Activated T-cell treated with anti-CD3 and anti-CD28 coated beads for 24 hours (primary cell): ENCODE measurements around the gene SHISA6.

Experiments
- DNase-seq: peaks from one replicate; pipeline ENCODE4 v3.0.0-alpha.2; 2020; ENCODE audit warnings: low read depth

Gene SHISA6

DNA sequence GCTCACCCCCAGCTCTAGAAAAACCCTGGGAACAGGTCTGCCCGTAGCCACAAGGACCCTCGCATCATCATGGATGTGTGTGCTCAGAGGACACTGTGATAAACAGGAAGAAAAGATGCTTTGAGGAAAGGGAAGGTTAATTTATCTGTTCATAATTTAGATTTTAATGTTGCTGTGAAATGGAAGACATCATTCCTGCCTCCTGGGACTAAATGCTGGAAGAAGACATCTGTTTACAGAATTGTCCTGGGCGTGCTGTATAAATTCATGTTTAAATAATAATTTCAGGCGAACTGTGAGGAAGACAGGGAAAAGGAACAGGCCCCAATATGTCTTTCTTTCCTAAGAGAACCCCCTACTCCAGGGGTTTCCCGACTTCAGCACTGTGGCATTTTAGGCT, 112.6 kb downstream of the SHISA6 start:
- no peak for DNase-seq

DNA sequence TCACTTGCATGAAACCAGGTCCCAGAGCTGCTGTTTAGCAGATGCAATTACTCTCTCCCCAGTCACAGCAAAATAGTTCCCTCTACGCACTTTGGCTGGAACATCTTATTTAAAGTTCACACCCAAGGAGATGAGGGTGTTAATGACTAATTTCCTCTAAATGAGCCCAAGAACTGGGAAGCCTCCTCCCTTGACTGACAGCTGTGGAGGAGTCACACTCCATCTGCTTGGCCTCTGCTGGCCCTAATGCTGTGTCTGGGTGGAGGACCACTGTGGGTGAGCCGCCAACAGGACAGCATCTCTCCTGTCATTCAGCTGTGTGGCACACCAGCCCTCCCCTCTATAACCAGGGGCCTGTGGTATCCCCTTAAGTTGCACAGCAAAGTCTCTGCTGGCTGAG, 115.4 kb downstream of the SHISA6 start:
- DNase-seq: no peak

GRCh38 chr17:11363565-11364117, 122.6 kb downstream of the SHISA6 start:
- no peak for DNase-seq

DNA sequence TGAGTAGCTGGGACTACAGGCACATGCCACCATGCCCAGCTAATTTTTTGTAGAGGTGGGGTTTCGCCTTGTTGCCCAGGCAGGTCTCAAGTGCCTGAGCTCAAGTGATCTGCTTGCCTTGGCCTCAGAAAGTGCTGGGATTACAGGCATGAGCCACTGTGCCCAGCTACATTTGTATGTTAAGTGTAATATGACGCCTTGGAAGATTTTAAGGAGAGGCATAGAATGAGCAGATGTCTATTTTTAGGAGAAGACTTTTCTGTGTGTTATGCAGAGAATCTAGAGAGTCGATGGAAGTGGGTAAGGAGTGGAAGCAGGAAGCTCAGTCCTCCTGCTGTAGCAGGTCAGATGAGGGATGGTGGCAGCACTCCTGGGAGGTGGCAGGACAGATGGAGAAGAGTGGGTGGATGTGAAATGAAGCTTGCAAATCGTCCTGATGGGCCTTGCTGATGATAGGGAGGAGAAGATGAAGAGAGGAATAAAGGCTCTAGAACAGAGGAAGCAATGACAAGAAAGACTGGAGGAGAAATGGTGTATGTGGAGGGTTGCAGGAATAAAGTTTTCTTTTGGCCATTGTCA, 125.3 kb downstream of the SHISA6 start:
- no peak for DNase-seq

- DNase-seq: no peak
These were observed 128.6 kb downstream of the SHISA6 start for GRCh38 chr17:11369575-11369974.

DNA sequence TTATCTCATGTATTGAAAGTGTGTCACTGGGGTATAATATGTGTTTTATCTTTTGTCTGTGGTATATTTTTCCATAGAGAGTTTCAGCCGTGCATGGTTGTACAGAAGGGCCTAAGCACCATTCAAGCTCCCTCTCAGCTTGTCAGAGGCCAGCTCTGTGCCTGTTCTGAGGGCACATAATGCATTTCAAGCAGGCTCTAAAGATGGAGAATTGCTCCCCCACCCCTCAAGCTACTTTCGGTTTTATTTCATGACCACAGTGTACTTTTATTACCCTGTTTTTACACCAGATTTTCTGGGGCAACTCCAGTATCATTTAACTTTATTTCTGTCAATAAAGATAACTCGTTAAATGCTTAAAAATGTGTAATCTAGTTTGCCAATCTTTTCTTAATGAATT, 131.7 kb downstream of the SHISA6 start:
- DNase-seq: no peak

- DNase-seq: no peak
These were observed 137.5 kb downstream of the SHISA6 start for GRCh38 chr17:11378506-11378905.

GRCh38 chr17:11380761-11381160, 139.7 kb downstream of the SHISA6 start:
- DNase-seq: no peak

GRCh38 chr17:11383157-11383556, 142.1 kb downstream of the SHISA6 start:
- DNase-seq: no peak

GRCh38 chr17:11384131-11384530, 143.1 kb downstream of the SHISA6 start:
- DNase-seq: no peak

GRCh38 chr17:11387610-11388009, 146.6 kb downstream of the SHISA6 start:
- no peak for DNase-seq

GRCh38 chr17:11388054-11388453, 147.0 kb downstream of the SHISA6 start:
- no peak for DNase-seq

DNA sequence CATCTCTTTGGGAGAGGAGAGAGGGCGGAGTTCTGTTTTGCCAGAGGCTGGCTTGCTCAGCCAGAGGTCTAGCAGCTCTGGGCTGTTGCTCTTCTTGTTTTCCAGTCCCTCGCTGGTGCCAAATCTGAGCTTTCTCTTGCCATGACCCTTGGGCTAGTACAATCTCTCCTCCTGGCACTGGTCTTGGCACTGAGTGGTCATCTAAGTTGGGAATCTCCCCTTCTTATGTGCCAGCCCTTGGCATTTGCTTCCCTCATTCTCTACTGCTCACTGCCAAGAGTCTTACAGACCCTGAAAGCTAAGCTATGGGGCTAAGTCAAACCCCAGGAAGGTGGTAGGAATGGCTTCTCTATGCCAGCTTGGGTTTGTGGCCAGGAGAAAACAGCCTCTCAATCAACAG, 148.6 kb downstream of the SHISA6 start:
- no peak for DNase-seq

GRCh38 chr17:11391134-11391533, 150.1 kb downstream of the SHISA6 start:
- DNase-seq: no peak

- DNase-seq: no peak
These were observed 163.6 kb downstream of the SHISA6 start for GRCh38 chr17:11404431-11405276.

- DNase-seq: no peak
These were observed 165.7 kb downstream of the SHISA6 start for GRCh38 chr17:11406716-11407115.

GRCh38 chr17:11412654-11413053, 171.6 kb downstream of the SHISA6 start:
- no peak for DNase-seq

DNA sequence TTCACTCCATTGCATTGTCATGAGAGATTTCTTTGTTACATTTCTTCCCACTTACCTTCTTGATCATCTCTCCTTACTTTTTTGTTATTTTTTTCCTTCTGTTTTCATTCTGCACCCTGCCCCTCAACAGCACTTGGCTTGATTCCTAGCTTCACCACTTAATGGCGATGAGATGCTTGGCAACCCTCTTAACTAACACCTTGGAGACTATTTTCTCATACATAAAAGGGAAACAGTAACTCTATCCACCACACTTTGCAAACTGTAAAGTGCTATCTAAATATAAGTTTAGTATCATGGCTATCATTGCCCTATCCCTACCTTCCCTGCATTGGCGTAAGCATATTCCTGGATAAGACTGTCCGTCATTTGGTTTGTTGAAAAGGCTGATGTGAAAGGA, 177.3 kb downstream of the SHISA6 start:
- DNase-seq: no peak

DNA sequence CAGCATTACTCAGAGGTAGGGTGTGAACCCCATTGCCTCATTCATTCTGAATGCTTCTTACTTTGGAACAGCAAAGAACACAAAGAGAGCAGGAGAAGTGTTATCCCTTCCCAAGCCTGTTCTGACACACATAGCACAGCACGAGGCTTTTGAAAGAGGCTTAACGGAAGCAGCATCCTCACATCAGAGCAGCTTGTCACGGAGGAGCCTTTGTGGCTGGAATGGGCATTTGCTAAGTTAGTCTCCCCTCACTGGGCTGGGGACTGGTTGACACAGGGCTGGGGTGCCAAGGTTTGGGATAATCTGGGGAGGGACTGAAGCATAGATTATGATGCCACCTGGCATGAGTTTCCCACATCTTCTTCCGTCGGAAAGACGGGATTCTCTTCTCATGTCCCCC, 189.7 kb downstream of the SHISA6 start:
- no peak for DNase-seq

GRCh38 chr17:11438673-11439072, 197.7 kb downstream of the SHISA6 start:
- no peak for DNase-seq

DNA sequence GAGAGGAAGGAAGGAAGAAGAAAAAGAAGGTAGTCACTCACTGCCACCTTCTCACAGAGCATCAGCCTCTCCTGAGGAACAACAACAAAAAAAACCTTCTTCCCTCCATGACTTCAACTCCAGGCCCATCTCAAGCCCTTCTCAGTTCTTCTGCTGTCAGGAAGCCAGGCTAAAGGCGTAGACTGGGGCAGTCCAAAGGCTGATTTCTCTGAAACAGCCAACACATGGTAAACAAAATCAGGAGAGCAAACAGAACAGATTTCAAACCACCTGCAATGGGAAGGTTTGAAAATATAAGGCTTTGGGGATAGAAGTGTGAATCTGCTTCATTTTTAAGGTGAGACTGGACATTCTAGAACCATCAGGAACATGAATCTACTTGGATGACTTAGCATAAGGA, 200.0 kb downstream of the SHISA6 start:
- no peak for DNase-seq

DNA sequence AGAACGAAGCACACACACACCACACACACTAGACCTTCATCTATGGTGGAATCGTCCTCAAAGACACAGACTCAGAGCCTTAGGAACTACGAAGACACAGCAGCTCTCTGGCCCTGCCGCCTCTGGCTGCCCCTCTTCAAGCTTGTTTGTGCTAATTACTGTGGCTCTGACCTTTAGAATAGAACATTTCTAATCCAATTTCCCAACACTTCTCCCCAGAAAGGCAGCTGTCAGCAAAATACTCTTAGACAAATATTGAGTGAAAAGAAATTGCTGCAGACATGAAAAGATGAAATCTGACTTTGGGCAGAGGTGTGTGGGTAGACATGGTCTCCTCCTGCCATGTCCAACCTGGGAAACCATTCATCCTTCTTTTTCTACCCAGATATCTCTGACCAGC, 205.3 kb downstream of the SHISA6 start:
- no peak for DNase-seq

- no peak for DNase-seq
These were observed 213.1 kb downstream of the SHISA6 start for GRCh38 chr17:11454096-11454495.

DNA sequence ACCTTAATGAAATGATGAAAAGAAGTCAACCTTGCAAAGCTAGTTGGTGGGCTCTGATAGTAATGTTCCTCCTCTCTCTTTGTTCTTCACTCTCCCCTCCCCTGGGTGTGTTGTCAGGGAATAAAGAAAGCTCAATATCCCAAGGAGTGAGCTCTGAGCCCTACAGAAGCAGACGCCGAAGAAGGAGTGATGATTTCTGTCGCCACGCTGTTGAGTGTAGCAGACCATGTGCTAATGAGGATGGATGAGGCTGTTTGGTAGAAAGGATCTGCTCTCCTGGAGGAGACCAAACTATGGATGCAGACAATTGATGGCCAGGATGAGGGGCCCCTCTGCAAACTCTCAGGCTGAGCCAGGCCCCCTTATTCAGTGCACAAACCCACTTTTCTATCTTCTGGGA, 217.3 kb downstream of the SHISA6 start:
- DNase-seq: no peak
